Hepatocyte (in vitro differentiated cells): ENCODE results near the gene FADS6.

Source experiments
- EZH2 ChIP-seq: fragments of 200-600 bp; sonication (generic); IDR thresholded peaks from 2 replicates; pipeline ENCODE4 v1.6.1; 2016; ENCODE audit warnings: antibody characterized with exemption, mild to moderate bottlenecking, borderline replicate concordance
- EZH2phosphoT487 ChIP-seq: fragments of 200-600 bp; sonication (generic); IDR thresholded peaks from one replicate; pipeline ENCODE4 v1.6.1; 2018; ENCODE audit warnings: antibody characterized with exemption, mild to moderate bottlenecking, low read depth, moderate library complexity; ENCODE audit not compliant: unreplicated experiment, severe bottlenecking
- TF ChIP-seq, protein P1 (sequence below): fragments of 200-600 bp; sonication (generic); IDR thresholded peaks from 2 replicates; pipeline ENCODE4 v1.5.1; 2016; ENCODE audit warnings: antibody characterized with exemption, mild to moderate bottlenecking; ENCODE audit not compliant: poor library complexity

DNA sequence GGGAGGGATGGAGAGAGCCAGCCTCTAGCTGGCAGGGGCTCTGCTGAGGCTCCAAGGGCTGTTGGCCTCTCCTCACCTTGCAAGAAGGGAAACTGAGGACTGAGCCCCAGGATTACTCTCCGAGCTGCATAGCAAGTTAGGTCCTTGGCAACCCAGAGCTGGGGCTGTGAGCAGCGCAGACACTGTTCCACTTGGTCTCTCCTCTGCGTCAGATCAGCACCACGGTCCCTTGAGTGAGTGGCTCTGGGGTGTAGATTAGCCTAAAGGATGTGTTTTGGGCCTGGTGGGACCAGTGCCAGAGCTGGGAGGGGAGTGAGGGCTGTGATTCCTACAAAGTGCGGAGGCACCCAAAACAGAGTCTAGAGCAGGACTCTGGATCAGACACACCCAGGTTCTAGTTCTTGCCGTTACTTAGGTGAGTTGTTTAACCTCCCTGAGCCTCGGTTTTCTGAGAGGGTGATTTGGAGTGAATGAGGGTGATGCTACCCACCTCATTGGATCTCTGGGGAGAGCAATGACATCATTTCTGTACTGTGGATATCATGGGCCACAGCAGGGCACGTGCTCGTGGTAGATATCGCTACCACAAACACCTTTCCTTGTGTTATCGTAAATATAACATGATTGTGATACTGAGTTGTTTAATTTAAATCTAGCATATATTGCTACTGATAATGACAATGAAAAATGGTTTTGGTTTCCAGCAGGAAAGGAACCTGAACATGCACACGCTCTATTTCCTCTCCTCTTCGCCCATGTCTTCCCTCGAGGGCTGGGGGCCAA, 8.1 kb upstream of the FADS6 start:
- TF ChIP-seq, protein P1, sequence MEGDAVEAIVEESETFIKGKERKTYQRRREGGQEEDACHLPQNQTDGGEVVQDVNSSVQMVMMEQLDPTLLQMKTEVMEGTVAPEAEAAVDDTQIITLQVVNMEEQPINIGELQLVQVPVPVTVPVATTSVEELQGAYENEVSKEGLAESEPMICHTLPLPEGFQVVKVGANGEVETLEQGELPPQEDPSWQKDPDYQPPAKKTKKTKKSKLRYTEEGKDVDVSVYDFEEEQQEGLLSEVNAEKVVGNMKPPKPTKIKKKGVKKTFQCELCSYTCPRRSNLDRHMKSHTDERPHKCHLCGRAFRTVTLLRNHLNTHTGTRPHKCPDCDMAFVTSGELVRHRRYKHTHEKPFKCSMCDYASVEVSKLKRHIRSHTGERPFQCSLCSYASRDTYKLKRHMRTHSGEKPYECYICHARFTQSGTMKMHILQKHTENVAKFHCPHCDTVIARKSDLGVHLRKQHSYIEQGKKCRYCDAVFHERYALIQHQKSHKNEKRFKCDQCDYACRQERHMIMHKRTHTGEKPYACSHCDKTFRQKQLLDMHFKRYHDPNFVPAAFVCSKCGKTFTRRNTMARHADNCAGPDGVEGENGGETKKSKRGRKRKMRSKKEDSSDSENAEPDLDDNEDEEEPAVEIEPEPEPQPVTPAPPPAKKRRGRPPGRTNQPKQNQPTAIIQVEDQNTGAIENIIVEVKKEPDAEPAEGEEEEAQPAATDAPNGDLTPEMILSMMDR = no peak
- TF ChIP-seq EZH2 = no peak
- TF ChIP-seq EZH2phosphoT487 = no peak
